Stimulated activated CD8-positive, alpha-beta memory T cell treated with anti-CD3 and anti-CD28 coated beads, Interleukin-4, amount 100 ng/mL, for 48 hours (primary cell): Measurements from ENCODE around the gene EDDM3A.
"Not testable (repeated sequence)": the region's sequence is repeated elsewhere in the genome, so short reads cannot be mapped to it uniquely, and the experiment has no call there.

Experiments
- DNase-seq: peaks from one replicate; pipeline ENCODE4 v3.0.0-alpha.2; 2020

The EDDM3A gene

DNA sequence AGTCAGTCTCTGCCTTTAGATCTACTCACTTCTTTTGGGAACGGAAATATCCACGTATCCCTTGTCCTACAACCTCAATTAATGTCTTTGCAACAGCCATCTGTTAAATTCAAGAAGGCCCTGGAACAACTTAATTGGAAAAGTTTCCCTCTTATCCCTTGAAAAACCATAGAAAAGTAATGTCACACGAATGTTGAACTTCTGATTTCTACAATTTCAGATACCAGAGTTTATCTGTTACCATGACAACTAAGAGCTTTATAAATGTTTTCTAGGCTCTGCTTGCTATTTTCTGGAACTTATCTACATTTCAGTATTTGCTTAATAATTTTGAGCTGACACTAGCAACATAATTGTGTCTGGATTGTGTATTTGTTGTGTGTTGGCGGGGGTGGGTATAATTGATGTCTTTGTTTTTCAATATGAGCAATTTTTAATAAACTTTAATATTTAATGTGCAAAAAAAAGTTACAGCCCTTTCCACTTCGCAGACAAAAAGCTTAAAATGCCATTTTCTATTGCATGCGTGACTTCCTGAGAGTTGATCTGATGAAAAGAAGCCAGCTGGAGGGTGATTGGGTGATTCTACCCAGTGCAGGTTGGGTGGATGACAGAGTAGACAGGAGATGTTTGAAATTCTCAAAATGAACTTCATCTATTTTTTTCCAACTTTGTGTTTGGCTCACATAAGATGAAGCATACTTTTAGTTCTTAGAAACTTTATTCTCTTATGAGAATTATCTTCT lies 11.8 kb upstream of the EDDM3A start:
- DNase-seq = no peak

DNA sequence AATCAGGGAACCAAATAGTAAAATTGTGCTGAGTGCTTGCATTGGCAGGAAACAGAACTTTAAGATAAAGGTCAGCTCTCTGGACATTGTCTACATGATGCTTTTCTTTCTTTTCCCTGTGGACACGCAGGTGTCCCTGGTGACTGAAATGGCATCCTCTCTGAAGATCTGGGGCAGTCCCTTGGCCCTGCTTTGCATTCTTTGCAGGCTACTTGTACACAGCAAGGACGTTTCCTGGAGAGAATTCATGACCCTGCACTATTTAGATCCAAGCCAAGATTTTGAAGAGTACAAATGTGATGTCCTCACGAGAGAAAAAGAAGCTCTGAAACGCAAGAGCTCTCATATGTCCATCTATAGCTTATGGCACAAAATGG lies 11.3 kb upstream of the EDDM3A start:
- DNase-seq = no peak

DNA sequence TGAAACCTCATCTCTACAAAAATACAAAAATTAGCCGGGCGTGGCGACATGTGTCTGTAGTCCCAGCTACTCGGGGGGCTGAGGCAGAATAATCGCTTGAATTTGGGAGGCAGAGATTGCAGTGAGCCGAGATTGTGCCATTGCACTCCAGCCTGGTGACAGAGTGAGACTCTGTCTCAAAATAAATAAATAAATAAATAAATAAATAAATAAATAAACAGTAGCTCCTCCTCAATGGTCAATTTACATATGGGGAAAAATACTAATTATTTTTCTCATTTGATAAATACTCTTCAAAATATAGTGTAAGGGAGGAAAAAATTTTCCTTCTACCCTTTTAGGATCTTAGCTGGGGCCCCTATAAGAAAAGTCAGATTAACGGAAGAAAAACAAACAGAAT lies 7.4 kb upstream of the EDDM3A start:
- not testable (repeated sequence) for DNase-seq

DNA sequence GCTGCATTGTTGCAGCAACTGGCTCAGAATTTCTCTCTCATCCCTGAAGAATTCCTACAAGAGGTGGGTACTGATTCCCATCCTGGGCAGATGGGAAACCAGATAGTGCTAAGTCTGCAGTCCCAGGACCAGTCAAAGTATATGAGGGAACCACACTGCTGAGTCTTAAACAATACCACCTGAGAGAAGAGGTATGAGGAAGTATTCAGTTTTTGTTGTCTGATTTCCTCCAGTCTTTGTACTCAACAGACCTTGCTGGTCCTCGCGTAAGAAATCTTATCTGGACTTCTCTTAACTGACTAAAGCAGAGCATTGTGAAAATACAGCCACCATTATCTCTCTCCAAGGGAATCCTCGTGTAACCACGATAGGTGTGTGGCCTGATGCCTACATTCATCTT lies 3.6 kb upstream of the EDDM3A start:
- no peak for DNase-seq

DNA sequence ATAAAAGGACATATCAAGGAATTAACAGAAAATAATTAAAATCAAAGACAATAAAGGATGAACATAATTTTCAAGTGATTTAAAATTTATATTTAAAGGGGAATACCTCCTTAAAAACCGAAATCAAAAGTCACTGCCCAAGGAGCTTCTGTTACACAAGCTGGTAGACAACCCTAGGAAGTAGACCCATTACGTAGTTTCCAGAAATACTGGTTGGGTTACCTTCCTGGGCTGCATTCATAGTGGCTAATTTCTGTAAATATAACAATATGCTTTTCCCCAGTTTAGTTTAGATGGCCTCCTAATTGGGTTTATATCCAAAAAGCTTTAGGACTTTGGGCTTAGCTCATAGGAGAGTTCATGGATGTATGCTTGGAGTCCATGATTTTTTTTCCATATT lies 2.1 kb upstream of the EDDM3A start:
- no peak for DNase-seq

DNA sequence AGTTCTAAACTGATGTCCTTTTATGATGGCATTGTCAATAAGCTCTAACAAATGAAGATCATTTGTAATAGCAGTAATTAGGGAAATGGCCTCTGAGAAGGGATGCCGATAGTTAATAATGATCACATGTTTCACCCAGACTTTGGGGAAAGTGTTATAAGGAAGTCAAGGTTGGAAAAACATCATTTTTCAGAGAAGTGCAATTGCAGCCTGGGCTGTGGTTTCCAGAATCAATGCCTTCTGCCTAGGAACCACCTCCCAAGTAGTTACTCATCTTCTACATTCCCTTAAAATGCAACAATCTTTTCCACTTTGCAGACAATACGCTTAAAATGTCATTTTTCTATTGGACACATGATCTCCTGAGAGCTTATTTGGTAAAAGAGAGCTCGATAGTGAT lies 879 bp downstream of the EDDM3A start:
- no peak for DNase-seq

DNA sequence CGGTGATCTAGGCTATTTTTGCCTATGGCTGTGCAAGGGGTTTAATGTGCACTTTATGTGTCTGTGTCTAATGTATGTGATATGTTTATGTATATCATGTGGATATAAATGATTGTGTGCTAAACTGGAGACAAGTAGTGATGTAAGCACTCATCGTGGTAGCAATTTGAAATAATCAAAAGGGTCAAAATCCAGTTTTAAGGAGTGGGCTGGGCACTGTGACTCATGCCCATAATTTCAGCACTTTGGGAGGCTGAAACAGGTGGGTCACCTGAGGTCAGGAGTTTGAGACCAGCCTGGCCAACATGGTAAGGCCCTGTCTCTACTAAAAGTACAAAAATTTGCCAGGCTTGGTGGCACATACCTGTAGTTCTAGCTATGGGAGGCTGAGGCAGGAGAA lies 2.8 kb downstream of the EDDM3A start:
- DNase-seq = no peak

DNA sequence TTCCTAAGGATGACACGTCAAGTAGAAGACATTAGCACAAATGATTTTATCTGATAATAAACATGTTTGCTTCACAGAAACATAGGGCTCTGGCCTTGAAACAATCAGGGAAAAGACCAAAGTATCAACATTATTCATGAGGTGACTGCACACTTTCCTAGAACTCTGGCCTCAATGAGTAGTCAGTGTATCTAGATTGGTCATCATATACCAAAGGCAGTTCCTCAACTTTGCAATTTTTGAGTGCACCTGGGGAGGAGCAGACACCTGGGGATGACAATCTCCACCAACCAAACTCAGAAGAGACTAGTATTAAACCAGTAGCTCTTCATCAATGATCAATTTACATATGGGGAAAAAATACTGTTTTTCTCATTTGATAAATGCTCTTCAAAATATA lies 4.5 kb downstream of the EDDM3A start:
- no peak for DNase-seq

DNA sequence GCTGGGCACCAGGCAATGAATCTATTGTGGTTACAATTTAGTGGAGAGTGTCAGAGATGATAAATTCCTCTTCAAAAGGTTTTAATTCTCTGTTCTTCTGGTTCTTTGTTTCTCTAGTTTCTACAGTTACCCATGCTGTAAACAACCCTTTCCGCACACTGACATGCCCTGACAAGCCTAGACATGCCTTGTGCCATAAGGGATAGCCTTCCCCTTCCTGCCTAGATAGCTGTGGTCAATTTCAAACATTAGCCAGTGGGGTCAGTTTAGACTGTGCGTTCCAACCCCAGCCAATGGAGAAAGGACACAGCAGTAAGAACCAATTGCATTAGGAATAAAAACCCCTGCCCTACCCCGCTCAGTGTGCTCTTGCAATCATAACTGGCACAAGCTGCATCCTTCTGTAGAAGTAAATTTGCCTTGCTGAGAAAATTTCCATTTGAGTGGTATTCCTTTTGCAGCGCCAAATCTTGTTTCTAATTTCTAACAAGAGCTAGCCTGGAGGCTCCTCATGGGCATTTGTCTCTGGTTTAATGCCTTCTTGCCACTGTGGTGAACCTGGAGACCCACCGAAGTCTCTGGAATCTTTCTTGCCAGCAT lies 6.4 kb downstream of the EDDM3A start:
- no peak for DNase-seq

DNA sequence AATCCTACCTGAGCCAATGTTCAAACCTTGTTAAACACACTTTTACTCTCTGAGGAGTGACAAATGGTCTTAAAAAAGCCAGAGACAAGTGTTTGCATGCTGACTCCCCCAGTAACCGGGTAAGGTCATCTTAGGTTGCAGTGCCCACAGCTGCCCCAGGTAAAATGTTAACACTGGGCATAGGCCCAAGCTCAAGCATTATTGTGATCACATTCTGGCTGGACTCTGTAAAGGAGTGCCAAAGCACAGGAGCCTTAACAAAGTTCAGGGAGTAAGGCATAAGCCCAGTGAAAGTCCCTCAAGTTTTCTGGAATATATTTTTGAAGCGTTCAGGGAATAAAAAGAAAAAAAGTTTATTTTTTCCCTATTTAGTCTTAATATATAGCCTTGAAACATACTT lies 8.6 kb downstream of the EDDM3A start:
- DNase-seq = no peak

DNA sequence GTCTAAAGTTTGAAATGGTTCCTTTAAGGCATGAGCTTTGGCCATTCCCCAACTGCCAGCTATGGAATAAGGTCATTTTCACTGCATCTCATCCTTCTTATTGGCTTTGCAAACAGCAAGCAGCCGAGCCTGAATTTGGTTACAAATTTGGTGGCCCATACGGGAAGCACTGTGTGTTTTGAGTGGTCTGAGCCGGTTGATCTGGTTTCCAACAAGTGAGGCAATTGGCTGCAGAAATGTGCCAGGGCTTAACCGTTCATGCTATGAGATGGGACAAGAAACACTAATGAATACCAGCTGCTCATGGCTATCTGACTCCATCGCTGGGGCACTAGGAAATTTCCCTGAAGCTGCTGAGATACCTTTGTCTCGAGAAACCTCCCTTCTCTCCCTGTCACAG lies 9.3 kb downstream of the EDDM3A start:
- no peak for DNase-seq

DNA sequence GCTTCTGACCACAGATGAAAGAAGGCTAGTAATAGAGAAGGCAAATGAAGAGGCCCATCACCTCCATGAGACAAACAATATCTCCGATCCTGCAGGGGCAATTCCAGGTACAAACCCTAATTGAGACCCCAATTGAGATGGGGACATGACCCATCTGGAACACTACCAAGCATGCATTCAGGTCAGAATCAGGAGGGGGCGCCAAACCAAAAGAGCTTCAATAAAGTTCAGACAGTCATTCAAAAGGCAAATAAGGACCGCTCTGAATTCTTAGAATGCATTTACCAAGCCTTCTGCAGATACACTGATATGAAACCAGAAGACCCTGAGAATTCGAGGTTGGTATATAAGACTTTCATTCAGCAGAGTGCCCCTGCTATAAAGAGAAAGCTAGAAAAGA lies 12.3 kb downstream of the EDDM3A start:
- DNase-seq = peak; percentile 50

DNA sequence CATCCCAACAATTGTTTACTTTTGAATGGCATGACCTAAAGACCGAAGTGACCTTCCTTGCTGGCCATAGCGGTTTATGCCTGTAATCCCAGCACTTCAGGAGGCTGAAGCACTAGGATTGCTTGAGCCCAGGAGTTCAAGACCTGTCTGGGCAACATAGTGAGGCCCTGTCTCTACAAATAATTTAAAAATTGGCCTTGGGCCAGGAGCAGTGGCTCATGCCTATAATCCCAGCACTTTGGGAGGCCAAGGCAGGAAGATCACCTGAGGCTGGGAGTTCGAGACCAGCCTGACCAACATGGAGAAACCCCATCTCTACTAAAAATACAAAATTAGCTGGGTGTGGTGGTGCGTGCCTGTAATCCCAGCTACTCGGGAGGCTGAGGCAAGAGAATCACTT lies 13.8 kb downstream of the EDDM3A start:
- not testable (repeated sequence) for DNase-seq

DNA sequence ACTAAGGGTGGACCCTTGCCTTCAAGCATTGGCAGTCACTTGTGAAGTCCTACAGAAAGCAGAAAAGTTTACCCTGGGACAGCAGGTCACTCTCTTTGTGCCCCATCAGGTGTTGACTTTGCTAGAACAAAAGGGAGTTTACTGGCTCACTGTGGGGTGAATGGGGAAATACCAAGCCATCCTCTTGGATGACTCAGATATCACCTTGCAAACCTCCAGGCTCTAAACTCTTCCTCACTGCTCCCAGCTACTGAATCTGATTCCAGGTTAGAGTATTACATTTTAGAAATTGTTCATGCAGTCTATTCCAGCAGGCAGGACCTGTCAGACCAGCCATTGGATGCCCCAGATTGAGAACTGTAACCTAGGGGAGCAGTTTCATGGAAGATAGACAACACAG lies 15.3 kb downstream of the EDDM3A start:
- no peak for DNase-seq

DNA sequence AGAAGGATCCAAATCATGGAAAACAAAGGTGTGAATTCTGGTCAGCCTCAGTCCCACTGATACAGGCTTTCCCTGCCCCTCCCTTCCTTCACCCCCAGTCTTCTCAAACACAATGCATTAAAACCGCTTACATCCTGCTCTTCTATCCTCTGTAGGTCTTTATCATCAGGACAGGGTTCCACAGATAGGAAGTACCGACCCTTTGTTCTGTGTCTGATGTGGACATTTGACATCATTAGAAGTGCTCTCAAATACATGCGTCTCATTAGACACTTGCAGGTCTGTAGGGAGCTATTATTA lies 22.9 kb downstream of the EDDM3A start:
- no peak for DNase-seq

DNA sequence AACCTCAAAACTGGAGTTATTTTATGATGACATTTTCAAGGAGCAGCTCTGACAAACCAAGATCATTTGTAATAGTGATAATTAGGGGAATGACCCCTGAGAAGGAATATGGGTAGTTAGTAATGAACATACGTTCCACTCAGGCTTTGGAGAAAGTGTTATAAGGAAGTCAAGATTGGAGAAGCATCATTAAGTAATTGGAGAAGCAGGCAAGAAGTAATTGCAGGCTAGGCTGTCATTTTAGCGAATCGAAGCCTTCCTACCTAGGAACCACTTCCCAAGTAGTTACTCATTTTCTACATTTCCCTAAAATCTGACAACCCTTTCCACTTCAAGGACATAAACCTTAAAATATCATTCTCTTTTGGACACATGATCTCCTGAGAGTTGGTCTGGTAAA lies 23.7 kb downstream of the EDDM3A start:
- no peak for DNase-seq

DNA sequence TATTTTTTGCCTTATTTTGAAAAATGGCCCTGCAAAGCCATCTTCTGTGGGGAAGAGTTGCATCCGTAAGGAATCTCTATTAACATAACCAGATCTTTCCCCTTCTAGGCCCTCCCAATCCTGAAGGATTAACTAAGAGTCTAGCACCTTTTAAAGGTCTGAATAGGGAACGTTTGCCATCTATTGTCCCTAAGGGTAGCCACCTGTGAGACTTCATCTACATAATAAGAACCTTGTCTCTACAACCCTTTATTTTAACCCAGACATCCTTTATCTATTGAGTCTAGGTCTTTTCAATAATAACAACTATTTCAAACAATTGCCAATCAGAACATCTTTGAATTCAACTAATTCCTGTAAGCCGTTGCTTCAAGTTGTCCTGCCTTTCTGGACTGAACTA lies 27.0 kb downstream of the EDDM3A start:
- DNase-seq = no peak

DNA sequence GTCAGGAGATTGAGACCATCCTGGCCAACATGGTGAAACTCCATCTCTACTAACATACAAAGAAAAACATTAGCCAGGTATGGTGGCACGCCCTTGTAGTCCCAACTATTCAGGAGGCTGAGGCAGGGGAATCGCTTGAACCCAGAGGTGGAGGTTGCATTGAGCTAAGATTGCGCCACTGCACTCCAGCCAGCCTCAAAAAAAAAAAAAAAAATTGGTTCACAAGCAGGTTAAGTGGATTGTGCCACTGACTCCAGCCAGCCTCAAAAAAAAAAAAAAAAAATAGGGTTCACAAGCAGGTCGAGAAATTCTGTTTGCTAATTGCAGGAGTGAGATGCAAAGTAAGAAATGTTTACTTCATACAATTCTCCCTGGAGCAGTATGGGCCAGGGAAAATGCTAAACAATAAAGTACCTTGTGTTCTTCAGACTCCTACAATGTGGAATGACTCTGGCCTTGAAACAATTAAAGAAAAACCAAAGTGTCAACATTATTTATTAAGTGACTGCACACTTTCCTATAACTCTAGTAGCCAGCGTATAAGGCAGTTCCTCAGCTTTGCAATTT lies 28.7 kb downstream of the EDDM3A start:
- no peak for DNase-seq

DNA sequence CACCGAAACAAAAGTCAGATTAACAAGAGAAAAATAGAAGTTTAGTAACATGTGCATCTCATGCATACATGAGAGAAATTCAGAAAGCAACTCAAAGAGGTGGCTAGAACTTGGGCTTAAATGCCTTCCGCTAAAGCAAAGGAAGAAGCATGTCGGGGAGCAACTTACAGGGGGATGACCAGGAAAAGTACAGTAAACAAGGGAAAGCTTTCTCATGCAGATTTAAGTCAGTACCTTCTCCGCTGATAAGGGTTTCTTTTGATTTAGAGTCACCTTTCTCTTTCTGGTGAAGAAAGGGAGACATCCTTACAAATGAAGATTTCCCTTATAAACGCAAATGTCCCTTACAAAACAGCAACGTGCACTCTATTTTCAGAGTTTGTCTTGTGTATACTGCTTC lies 29.4 kb downstream of the EDDM3A start:
- DNase-seq = no peak

DNA sequence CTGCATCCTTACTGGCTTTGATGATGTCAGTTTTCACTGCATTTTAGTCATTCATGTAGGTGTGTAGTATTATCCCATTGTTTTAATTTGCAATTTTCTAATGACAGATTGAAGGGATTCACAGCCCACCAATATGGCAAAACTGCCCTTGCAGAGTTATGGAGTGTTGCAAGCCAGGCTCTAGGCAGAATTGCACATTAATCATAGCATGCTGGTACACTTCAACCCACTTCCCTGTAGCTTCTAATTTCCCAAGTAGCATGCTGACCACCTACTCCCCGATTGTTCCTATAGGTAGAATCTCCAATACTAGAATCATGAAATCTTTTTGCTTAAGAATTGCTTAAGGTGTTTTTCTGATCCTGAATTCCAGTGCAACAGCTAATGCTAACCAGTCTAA lies 30.2 kb downstream of the EDDM3A start:
- DNase-seq = no peak

DNA sequence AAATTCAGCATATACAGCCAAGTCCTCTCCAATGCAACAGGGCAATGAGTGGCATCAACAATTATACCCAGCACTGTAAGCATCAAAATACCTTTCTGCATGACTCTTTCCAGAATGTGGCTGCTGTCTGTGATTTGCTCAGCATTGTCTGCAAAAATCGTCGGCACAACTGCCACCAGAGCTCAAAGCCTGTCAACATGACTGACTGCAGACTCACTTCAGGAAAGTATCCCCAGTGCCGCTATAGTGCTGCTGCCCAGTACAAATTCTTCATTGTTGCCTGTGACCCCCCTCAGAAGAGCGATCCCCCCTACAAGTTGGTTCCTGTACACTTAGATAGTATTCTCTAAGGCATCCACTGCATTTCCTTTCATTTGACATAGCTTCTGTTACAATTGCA lies 36.1 kb downstream of the EDDM3A start:
- DNase-seq = peak; percentile 29

DNA sequence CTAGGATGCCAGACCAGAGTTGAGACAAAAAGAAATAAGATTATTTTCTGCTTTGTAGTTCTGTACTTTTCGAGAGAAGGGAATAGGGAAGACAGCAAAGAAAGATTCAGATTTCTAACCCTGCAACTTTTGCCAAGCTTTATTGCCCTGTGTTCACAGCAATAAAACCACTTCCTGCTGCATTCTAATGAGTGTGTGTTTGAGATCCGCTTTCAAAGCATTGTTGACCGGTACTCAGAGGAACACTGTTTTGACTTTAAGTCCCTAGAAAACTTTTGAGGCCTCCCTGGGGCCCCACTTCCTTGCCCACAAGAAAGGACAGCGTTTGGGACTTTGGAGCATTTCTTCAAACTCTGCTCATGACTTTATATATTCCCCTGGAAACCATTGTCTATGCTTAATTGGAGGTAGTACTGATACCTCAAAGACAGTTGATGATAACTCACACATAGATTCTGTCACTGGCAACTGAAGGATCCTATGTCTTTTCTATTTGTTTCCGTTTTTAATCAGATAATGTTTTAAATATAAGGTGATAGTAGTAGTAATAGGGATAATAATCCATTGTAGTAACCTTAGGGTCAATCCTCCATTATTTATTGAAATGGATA lies 36.7 kb downstream of the EDDM3A start:
- no peak for DNase-seq

DNA sequence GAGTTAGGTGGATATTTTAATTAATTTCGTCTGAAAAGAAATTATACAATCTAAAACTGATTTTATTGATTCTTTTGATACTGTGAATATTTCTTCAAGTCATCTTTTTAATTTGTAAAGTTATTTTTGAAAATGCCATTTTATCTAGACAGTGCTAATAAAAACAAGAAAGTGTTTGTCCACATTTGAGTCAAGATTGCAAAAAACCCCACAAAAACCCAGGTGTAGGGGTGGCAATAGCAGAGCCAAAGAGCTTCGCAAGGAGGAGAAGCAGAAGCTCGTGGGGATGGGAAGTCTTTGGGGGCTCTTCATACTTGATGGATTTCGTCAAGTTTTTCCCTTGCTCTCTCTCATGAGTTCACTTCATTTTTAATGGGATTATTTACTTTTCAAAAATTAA lies 41.3 kb downstream of the EDDM3A start:
- no peak for DNase-seq

DNA sequence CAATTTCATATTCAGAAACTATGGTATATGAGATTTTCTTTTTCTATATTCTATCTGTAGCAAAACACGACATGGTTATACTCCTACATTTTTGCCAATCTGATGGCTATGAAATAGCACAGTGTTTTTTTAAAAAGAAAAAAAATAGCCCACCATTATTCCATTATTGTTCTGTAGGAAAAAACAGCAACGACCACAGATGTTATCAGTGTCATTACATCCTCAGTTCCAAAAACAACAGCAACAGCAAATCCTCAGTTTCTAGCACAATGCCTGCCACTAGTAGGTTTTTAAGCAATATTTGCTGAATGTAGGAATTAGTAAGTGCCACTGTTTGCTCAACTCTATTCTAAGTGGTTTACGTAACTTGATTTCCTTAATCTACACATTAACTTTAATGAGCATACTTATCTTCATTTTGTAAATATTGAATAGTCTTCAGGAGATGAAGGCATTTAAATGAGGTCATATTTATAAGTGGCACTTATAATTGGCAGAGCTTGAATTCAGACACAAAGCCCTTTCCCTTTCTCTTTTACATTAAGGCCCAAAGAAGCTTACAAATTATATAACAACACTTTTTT lies 43.6 kb downstream of the EDDM3A start:
- no peak for DNase-seq
